Coronary artery (tissue), 2 donors: ENCODE measurements around the gene RRP1.
"Not testable (repeated sequence)": the region's sequence is repeated elsewhere in the genome, so short reads cannot be mapped to it uniquely, and the experiment has no call there.

ENCODE experiments used
- DNase-seq: peaks from one replicate; pipeline ENCODE4 v3.0.0-alpha.2; 2017; ENCODE audit warnings: low spot score
- H3K27ac ChIP-seq, 2 donors: fragments of 200-600 bp; sonication (generic); one replicate each; pipeline ENCODE4 v1.5.1; 2016 to 2019
- H3K4me3 ChIP-seq: fragments of 200-600 bp; sonication (generic); 2 replicates; pipeline ENCODE4 v1.5.1; 2016; ENCODE audit warnings: mild to moderate bottlenecking, moderate library complexity
- CTCF ChIP-seq: fragments of 200-600 bp; sonication (generic); IDR thresholded peaks from one replicate; pipeline ENCODE4 v1.5.1; 2019; ENCODE audit warnings: antibody characterized with exemption

The RRP1 gene

GRCh38 chr21:43818685-43819084 is 29.3 kb downstream of the RRP1 start:
- no peak for DNase-seq
- Histone ChIP-seq H3K4me3 (no peak overlapping the region), H3K27ac (peak overlapping the region in 1 of 2 donors; percentile 51)
- no peak for TF ChIP-seq CTCF

DNA sequence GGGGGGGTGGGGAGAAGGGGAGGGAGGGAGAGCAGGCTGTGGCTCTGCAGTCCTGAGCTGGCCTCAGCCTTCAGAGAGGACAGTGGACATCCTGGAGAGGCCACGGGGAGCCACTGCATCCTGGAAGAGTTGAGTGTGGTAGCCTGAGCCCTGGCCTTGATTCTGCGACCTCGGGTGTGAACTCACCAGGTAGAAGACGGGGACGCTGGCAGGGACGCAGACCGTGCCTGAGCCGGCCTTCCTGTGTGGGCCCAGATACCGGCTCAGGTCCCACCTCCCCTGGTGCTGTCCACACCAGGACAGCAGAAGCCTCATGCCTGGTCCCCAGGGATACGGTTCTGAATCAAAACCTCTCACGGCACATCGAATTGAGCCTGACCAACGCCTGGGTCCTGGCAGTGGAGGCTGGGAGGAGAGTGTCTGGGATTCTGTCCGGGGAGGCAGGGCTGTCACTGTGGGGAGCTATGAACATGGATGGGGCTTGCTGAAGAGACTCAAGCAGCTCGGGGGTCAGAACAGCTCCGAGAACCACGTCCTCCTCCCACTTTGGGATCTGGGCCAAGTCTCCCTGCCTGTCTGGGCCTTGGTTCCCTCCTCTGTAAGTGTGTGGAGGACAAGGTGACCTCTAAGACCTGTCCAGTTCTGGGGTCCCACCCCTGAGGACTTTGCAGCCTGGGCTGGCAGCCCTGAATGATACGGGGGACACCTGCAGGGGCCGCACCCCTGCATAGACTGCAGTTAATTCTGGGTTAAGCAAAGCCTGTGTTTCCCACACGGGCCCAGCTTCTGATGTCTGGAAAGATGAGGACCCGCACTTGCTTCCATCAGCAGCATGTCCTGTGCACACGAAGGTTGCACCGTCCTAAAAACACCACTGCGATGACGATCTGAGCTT is 30.4 kb downstream of the RRP1 start:
- H3K4me3 ChIP-seq = no peak overlapping the region
- H3K27ac ChIP-seq = peak overlapping the region in 1 of 2 donors; percentile 17
- no peak for DNase-seq
- no peak for TF ChIP-seq CTCF

DNA sequence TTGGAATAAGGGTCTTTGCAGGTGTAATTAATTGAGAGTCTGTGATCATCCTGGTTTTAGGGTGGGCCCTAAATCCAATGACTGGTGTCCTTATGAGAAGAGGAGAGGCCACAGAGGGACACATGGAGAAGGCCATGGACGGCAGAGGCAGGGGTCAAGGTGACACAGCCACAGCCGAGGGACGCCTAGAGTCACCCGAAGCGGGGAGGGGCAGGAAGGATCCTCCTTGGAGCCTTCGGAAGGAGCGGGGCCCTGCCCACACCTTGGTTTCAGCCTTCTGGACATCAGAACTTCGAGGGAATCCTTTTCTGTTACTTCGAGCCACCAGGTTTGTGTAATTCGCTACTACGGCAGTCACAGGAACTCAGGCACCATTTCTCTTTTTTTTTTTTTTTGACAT is 31.1 kb downstream of the RRP1 start:
- no peak for DNase-seq
- no peak for TF ChIP-seq CTCF
- no peak overlapping the region for H3K27ac ChIP-seq
- no peak overlapping the region for H3K4me3 ChIP-seq

DNA sequence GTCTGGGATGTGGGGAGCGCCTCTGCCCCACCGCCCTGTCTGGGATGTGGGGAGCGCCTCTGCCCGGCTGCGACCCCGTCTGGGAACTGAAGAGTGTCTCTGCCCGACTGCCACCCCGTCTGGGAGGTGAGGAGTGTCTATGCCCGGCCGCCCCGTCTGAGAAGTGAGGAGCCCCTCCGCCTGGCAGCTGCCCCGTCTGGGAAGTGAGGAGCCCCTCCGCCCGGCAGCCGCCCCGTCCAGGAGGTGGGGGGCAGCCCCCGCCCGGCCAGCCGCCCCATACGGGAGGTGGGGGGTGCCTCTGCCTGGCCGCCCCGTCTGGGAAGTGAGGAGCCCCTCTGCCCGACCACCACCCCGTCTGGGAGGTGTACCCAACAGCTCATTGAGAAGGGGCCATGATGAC is 32.8 kb downstream of the RRP1 start:
- DNase-seq, H3K4me3 ChIP-seq, H3K27ac ChIP-seq: not testable (repeated sequence)

DNA sequence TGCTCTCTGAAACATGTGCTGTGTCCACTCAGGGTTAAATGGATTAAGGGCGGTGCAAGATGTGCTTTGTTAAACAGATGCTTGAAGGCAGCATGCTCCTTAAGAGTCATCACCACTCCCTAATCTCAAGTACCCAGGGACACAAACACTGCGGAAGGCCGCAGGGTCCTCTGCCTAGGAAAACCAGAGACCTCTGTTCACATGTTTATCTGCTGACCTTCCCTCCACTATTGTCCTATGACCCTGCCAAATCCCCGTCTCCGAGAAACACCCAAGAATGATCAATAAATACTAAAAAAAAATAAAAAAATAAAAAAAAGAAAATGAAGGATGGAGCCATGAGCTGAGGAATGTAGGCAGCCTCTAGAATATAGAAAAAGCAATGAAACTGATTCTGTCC is 33.4 kb downstream of the RRP1 start:
- DNase-seq, H3K27ac ChIP-seq, H3K4me3 ChIP-seq: not testable (repeated sequence)

DNA sequence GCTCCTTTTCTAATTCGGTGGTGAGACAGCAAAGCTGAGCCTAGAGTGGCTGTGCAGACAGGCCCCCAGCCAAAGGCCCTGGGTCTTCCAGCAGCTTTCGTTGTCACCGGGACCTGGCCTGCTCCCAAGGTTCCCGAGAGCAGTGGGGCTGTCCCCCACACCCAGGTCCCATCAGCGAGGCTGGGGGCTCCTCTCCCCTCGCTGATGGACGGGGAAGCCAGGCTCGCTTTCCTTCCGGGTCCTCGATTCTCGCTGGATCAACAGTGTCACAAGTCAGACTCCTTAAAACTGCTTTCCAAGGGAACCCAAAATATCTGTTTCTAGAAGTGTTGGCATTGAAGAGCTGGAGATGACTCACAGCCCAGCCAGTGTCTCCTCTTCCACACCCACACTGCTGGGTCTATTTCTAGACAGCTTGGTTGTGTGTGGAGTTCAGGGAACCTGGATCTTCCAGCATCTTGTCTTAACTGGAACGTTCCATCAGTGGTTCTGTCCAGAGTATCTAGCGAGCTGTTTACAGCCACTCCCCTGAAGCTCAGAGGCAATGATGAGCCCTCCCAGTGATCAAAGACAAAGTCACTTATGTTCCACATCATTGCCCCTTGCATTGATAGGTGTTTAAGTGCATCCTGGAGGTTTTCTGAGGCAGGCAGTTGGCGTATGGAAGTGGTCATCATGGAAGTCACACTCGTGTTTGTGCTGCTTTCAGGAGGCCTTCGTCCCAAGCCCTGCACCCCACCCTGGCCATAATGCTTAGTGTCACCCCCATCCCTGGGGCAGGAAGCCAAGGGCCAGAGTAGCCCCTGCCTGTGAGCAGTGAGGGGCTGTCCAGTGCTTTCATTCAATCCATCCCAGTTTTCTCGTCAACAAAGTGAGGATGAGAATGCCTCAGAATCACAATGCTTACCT is 35.2 kb downstream of the RRP1 start:
- DNase-seq = no peak
- no peak for TF ChIP-seq CTCF
- Histone ChIP-seq H3K4me3 (no peak overlapping the region), H3K27ac (no peak overlapping the region)

GRCh38 chr21:43825242-43825935 is 36.0 kb downstream of the RRP1 start:
- H3K4me3 ChIP-seq = no peak overlapping the region
- no peak for DNase-seq
- no peak for TF ChIP-seq CTCF
- H3K27ac ChIP-seq = no peak overlapping the region
